Smooth muscle cell of the brain vasculature (primary cell): ENCODE results near the gene APIP.

Experiments
- DNase-seq: peaks from one replicate; pipeline ENCODE4 v3.0.0-alpha.2; 2012; ENCODE audit warnings: low read depth, low spot score

APIP gene

DNA sequence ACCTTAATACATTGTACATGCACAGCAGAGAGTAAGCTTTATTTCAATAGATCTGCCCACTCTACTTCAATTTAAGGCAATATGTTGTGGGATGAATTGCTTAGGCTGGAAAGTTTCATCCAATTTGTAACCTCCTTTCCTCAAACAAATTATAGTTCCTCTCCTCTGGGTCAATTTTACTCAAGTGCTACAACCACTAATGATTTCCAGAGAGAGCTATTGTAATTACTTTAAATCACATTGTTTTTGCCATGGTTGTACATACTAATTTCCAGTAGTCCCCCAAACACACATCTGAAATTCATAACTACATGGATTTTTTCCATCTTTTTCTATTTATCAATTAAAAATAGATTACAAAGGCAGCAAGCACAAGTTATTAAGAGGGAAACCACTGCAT is 72.9 kb downstream of the APIP start:
- no peak for DNase-seq

DNA sequence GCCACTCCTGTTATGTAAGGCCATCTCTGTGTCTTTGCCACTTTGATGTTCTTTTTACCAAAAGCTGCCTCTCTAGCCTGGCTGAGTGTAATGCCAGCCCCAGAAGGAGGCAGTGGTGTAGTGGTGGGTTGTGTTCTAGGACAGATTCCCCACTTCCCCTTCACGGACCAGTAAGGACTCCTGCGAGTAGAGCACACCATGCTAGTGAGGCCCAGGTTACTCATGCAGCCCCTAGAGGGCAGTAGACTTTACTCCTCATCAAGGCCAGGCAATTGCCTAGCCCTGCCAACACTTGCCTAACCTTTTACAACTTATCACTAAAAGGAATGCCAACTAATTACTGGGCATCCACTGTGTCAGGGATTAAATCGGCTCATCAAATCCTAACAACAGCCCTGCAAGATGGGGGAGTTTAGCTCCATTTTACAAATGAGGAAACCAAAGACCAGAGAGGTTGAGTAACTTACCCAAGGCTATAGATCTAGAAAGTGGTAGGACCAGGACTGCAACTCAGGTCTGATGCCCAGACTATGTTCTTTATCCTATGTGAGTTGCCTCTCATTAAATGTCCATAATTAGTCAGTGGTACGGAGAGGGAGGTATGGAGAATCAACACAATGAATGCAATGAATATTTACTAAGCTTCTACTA is 75.3 kb downstream of the APIP start:
- DNase-seq, result no peak

DNA sequence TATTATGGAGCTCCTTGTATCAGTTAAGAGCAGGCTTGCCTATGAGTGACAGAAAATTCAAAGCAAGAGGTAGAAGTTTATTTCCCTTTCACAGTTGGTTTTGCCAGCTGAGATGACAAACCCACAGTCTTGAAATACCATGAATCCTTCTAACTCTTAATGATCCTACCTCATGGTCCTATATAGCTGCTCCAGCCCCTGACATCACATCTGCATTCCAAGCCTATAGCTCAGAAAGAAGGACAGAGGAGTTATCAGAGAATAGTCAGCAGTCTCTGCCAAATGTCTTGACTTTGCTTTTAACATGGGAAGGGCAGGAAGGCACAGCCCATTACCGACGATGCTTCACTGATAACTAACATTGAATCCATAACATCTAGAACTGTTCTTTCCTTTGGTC is 76.2 kb downstream of the APIP start:
- no peak for DNase-seq

DNA sequence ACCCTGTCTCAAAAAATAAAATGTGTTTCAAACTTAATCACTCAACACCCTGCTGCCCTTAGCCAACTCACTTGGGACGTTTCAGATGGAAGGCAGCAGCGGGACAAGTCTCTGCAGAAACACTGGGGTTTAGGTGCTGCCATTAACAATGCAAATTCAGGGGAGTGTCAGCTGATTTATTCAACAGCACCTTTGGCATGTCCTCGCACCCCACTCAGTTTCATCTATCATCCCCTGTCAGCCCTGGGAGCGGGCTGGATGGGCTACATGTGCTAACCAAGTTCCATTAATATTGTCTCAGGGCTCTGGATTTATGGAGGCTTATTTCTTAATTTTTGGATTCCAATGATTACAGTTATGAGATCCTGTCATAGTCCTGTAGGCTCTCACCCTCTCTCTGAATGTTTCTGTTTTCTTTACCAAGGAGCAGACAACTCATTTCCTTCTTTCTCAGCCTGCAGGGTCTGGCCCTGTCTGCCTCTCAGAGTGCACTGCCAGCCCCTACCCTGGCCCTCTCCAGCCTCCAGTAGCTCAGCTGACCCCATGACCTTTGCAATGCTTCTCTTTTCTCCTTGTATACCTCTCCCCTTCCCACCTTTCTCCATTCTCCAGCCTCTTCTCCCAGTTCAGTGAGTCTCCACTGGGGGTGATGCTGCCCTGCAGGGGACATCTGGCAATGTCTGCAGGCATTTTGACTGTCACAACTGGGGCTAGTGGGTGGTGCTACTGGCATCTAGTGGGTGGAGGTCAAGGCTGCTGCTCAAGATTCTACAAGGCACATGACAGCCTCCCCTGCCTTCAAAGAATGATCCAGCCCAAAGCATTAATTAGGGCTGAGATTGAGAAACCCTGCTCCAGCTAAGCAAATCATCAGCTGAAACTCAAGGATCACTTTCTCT is 79.0 kb downstream of the APIP start:
- no peak for DNase-seq

DNA sequence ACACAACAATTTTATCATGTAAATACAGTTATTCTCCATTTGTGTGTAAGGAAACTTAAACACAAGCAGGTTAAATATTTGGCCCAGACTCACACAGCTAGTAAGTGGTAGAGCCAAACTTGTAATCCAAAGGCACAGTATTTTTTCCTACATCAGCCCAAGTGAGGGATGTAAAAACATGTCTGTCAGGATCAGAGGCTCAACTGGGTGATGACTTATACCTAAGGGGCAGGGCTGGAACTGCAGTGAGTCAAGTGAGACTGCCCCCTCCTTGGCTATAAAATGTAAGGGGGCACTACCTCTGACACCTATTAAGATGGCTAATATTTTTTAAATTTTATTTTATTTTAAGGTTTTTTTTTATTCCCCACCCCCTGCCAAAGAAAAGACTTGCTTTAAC is 82.6 kb downstream of the APIP start:
- no peak for DNase-seq
